Left cardiac atrium (tissue), 4 donors: Measurements from ENCODE around the gene MLEC. TPM values are rescaled to one million over a fixed set of nuclear protein-coding genes. Genes with fewer than 3 reads are reported as not detected.

Source experiments
- ATAC-seq, 2 donors: fragments of 200-7000 bp; cut with Tn5 transposase; one replicate each; pipeline ENCODE4 v1.9.1; 2020; ENCODE audit warnings: mild to moderate bottlenecking in 2 of 2, moderate library complexity in 2 of 2
- DNase-seq: peaks from one replicate; pipeline ENCODE4 v3.0.0-alpha.2; 2020
- intact Hi-C, 2 donors: fragments of 100-400 bp; cut with DNase I; formaldehyde crosslinking; loops; one replicate each; pipeline versions ENCODE4 v1.14.1 to v1.15.1; 2022 to 2023
- total RNA-seq, 2 donors: library from RNA; stranded (reverse); fragmentation: NEBNext Ultra II Directional; extraction: Animal tissue kit (Norgen Biotek cat#: 25700); gene quantifications; one replicate each; pipeline ENCODE4 v1.2.1, GENCODE V29; 2021
- donor health status: DM: no; HTN: yes; CAD: no.
- donor health status: DM: no; HTN: yes; CAD: no; lungs with severe emphysema.
- donor health status: DM: yes; HTN: yes; CAD: no.
- donor health status: Dilated cardiomyopathy.

MLEC gene
- total RNA-seq, 2 donors from 2014 or later, result 166 to 173 TPM

GRCh38 chr12:120687578-120688289 is 785 bp downstream of the MLEC start:
- DNase-seq (peak; percentile 41), ATAC-seq (no peak)
- intact Hi-C loops, result no loop called here

DNA sequence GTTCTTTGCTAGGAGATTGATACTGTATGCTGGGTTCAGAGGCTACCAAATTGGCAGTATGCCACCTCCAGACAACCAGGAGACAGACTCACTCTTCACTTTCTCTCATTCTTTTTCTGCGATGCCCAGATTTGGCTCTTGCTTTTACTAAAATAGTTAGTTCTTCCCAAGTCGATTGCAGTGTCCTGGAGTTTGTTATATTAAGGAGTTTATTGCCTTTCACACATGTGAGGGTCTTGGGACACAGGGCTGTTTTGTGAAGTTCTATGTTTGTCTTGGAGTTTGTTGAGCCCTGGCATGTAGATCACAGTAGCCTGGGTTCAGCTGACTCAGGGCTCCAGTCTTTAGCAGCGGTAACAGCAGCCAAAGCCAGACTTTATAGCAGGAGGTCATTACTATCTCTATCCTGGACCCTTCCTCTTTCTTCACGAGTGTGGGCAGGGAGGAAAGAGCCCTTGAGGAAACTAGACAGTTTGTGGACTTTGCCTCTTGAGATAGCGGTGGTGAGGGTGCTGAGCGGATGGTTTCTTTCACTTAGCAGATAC is 1.6 kb downstream of the MLEC start:
- intact Hi-C loops, result no loop called here
- DNase-seq (no peak), ATAC-seq (no peak)

- intact Hi-C loops, result no loop called here
- ATAC-seq (no peak), DNase-seq (no peak)
These were observed 2.6 kb downstream of the MLEC start for GRCh38 chr12:120689397-120690082.

GRCh38 chr12:120690083-120690450 is 3.1 kb downstream of the MLEC start:
- ATAC-seq (no peak), DNase-seq (no peak)
- intact Hi-C loops, result no loop called here

DNA sequence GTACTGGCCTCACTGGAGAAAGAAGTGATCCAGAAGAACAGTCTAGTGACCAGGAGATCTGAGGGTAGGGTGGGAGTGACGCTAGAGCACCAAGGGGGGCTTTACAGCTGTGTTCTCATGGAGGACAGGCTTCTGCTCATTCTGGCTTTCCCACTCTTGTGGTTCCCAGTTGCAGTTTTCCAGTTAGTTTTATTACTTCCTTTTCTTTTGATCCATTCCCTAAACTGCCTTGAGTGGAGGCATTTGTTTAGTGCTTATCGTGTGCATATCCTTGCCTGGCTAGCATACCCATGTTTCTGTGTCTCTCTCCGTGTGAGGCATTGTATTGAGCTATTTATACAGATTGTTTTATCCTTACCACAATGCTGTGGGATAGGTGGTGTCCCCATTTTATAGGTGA is 4.0 kb downstream of the MLEC start:
- DNase-seq, result no peak
- intact Hi-C loops, result no loop called here
- no peak for ATAC-seq

- DNase-seq (no peak), ATAC-seq (no peak)
- intact Hi-C loops, result no loop called here
These were observed 5.6 kb downstream of the MLEC start for GRCh38 chr12:120692524-120693033.

GRCh38 chr12:120693848-120694247 is 6.9 kb downstream of the MLEC start:
- DNase-seq (no peak), ATAC-seq (no peak)
- intact Hi-C loops, result no loop called here

DNA sequence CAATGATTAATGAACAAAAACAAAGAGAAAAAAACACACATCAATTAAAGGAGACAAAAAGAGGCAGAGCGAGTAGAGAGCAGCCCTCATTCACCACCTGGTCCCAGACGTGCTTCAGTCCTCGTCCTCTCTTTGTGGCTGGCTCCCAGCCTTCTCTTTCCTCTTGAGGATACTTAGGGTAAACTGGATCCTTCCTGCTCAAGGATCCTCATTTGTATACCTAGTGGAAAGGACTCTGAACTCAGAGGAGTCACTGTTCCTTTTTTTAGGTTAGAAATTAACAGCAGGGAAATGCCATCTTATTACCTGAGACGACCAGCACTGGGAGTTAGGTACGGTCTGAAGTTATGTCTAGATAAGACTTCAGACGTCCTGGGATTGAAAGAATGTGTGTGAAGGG is 9.7 kb downstream of the MLEC start:
- intact Hi-C loops, result no loop called here

GRCh38 chr12:120697344-120697743 is 10.4 kb downstream of the MLEC start:
- intact Hi-C loops, result no loop called here
- ATAC-seq, result no peak
- DNase-seq, result no peak

More for the DNA sequence above, 9.7 kb downstream of the MLEC start:
- no peak for DNase-seq
- ATAC-seq, result no peak

GRCh38 chr12:120698665-120699064 is 11.7 kb downstream of the MLEC start:
- intact Hi-C loops, result no loop called here
- DNase-seq, result no peak
- ATAC-seq, result peak in 1 of 2 donors; percentile 56

GRCh38 chr12:120699553-120699952 is 12.6 kb downstream of the MLEC start:
- intact Hi-C loops, result no loop called here
- ATAC-seq, result no peak
- DNase-seq, result no peak

- no peak for DNase-seq
- ATAC-seq, result peak in 1 of 2 donors; percentile 50
- intact Hi-C loops, result no loop called here
These were observed 13.9 kb downstream of the MLEC start for GRCh38 chr12:120700886-120701285.

GRCh38 chr12:120702637-120703036 is 15.7 kb downstream of the MLEC start:
- DNase-seq (no peak), ATAC-seq (no peak)
- intact Hi-C loops, result no loop called here

GRCh38 chr12:120703311-120703942 is 16.5 kb downstream of the MLEC start:
- intact Hi-C loops, result no loop called here
- ATAC-seq (no peak), DNase-seq (no peak)

GRCh38 chr12:120705618-120706017 is 18.7 kb downstream of the MLEC start:
- ATAC-seq, result no peak
- no peak for DNase-seq
- intact Hi-C loops, result no loop called here

- DNase-seq (no peak), ATAC-seq (no peak)
- intact Hi-C loops, result no loop called here
These were observed 19.1 kb downstream of the MLEC start for GRCh38 chr12:120706029-120706428.

GRCh38 chr12:120708651-120709050 is 21.7 kb downstream of the MLEC start:
- no peak for ATAC-seq
- intact Hi-C loops, result no loop called here
- no peak for DNase-seq

- DNase-seq (peak; percentile 85), ATAC-seq (peak; percentile 94 to 95)
- intact Hi-C loops, result no loop called here
These were observed 23.3 kb downstream of the MLEC start, which contains the start of gene UNC119B for GRCh38 chr12:120710031-120710804. TSS of gene UNC119B (plus strand) at chr12:120710458. CDS start at chr12:120710475, 17 bp downstream.

DNA sequence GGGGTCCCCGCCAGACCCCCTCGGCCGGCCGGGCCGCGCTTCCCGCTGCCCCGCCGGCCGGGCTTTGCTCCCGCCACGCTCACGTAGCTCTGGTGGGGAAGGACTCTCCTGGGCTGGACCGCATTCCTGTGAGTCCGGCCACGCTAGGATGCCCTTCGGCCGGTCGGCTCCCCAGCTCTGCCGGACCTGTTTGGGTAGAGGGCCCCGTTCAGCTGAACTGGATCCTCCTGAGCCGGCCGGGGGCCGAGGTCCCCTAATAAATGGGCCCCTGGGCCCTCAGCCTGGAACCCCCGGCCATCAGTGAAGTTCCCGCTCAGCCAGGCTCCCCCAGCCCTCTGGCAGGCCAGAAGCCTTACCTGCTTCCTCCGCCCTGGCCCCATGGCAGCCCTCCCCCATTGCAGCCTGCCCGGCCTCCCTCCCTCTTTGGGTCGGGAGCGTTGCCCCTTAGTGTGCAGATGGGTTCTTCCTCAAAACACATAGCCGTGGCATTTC is 23.9 kb downstream of the MLEC start:
- intact Hi-C loops, result no loop called here
- DNase-seq (no peak), ATAC-seq (peak; percentile 36 to 42)
